GM12878 (cell line): Measurements from ENCODE around the gene INF2. TPM values are rescaled to one million over a fixed set of nuclear protein-coding genes. Genes with fewer than 3 reads are reported as not detected.
A peak's percentile ranks its signal among the peaks of the same experiment; 100 is the strongest.

ENCODE experiments used
- ATAC-seq: fragments of 200-7000 bp; cut with Tn5 transposase; 3 replicates; pipeline ENCODE4 v1.9.1; 2020; ENCODE audit warnings: mild to moderate bottlenecking, moderate library complexity
- BruUV-seq: library from RNA; stranded (reverse); fragments of 400-500 nt; replicated peaks from 2 replicates; lab custom pipeline; 2021; lab: Mats Ljungman, UMichigan
- CTCF ChIA-PET: fragments of 300-600 bp; sonication (Branson Sonifier 250); formaldehyde crosslinking; extraction: SDS; loops from one replicate; lab custom pipeline; 2021; ENCODE audit warnings: inconsistent platforms; lab: Yijun Ruan, JAX
- POLR2A ChIA-PET: fragments of 350-600 bp; formaldehyde crosslinking; extraction: SDS; loops from one replicate; lab custom pipeline; 2021; ENCODE audit warnings: inconsistent platforms; lab: Charles Lee
- RAD21 ChIA-PET: fragments of 300-600 bp; sonication (Branson Sonifier 250); formaldehyde crosslinking; loops from one replicate; lab custom pipeline; 2023; ENCODE audit warnings: antibody characterized with exemption; ENCODE audit not compliant: unreplicated experiment; lab: Charles Lee
- SMC1A ChIA-PET: fragments of 300-600 bp; sonication (Branson Sonifier 250); formaldehyde crosslinking; loops from one replicate; lab custom pipeline; 2023; ENCODE audit not compliant: unreplicated experiment, uncharacterized antibody; lab: Charles Lee
- DNase-seq: peaks from one replicate; pipeline ENCODE4 v3.0.0-alpha.2; 2011; ENCODE audit warnings: low read depth, low spot score
- FAIRE-seq: peaks from 3 replicates; lab custom pipeline; 2011; peaks lifted over from hg19 to GRCh38; lab: Jason Lieb, UNC
- H2AFZ ChIP-seq: 2 replicates; pipeline ENCODE4 v1.6.0; 2011; ENCODE audit warnings: low read depth, low read length, control low read depth; ENCODE audit not compliant: control insufficient read depth
- H3K27ac ChIP-seq: 2 replicates; pipeline ENCODE4 v1.5.1; 2011; ENCODE audit warnings: control low read depth; ENCODE audit not compliant: control insufficient read depth, insufficient read depth
- H3K27me3 ChIP-seq, 2 experiments: replicated peaks in 1 of 2; 2 replicates each; pipeline versions ENCODE4 v1.6.0 to v1.6.1; 2011; ENCODE audit warnings: low read length in 1 of 2; ENCODE audit not compliant: control insufficient read depth in 2 of 2, insufficient read depth in 2 of 2
- H3K36me3 ChIP-seq, 2 experiments: 2 replicates each; pipeline ENCODE4 v1.5.1; 2011; ENCODE audit warnings: low read length in 1 of 2; ENCODE audit not compliant: control insufficient read depth in 2 of 2, insufficient read depth in 2 of 2
- H3K4me1 ChIP-seq: 2 replicates; pipeline ENCODE4 v1.6.1; 2011; ENCODE audit warnings: mild to moderate bottlenecking, low read length, moderate library complexity, mixed read lengths; ENCODE audit not compliant: control insufficient read depth, insufficient read depth
- H3K4me2 ChIP-seq: 2 replicates; pipeline ENCODE4 v1.6.0; 2011; ENCODE audit warnings: control low read depth; ENCODE audit not compliant: control insufficient read depth, insufficient read depth
- H3K4me3 ChIP-seq: fragments of 200-600 bp; sonication (generic); 2 replicates; pipeline ENCODE4 v1.5.1; 2016
- H3K79me2 ChIP-seq: 2 replicates; pipeline ENCODE4 v1.6.0; 2011; ENCODE audit warnings: low read length; ENCODE audit not compliant: control insufficient read depth, insufficient read depth
- H3K9ac ChIP-seq: 2 replicates; pipeline ENCODE4 v1.8.0; 2011; ENCODE audit warnings: low read length, control low read depth, mixed read lengths; ENCODE audit not compliant: control insufficient read depth, insufficient read depth
- H3K9me3 ChIP-seq: replicated peaks from 3 replicates; pipeline ENCODE4 v1.5.1; 2011; ENCODE audit warnings: mild to moderate bottlenecking, low read length; ENCODE audit not compliant: control insufficient read depth, insufficient read depth
- H4K20me1 ChIP-seq: 2 replicates; pipeline ENCODE4 v1.6.0; 2011; ENCODE audit not compliant: control insufficient read depth, insufficient read depth
- CHD2 ChIP-seq: IDR thresholded peaks from 2 replicates; pipeline ENCODE4 v1.6.1; 2011; ENCODE audit warnings: low read depth, low read length, improper control_type of control experiment, borderline replicate concordance
- E2F8 ChIP-seq: fragments of 450-650 bp; IDR thresholded peaks from 2 replicates; pipeline ENCODE4 v1.6.1; 2018; ENCODE audit warnings: mild to moderate bottlenecking, low read depth, moderate library complexity; ENCODE audit not compliant: partially characterized antibody
- EZH2 ChIP-seq: IDR thresholded peaks from 2 replicates; pipeline ENCODE4 v1.6.1; 2012; ENCODE audit warnings: low read depth, mild to moderate bottlenecking, control low read depth, inconsistent platforms, low read length, borderline replicate concordance; ENCODE audit not compliant: control insufficient read depth
- HSF1 ChIP-seq: fragments of 150-350 bp; IDR thresholded peaks from 2 replicates; pipeline ENCODE4 v1.6.1; 2014; ENCODE audit warnings: mild to moderate bottlenecking, low read depth, low read length
- RFX5 ChIP-seq: IDR thresholded peaks from 2 replicates; pipeline ENCODE4 v1.6.1; 2011; ENCODE audit warnings: low read depth, low read length, improper control_type of control experiment
- USF2 ChIP-seq: IDR thresholded peaks from 2 replicates; pipeline ENCODE4 v1.6.1; 2011; ENCODE audit warnings: low read depth, low read length, improper control_type of control experiment, borderline replicate concordance
- WGBS: methylation state at CpG from one replicate; pipeline ENCODE4 v1.1.6; 2016; ENCODE audit warnings: low lambda C conversion rate; ENCODE audit not compliant: insufficient replicate concordance, insufficient coverage; ENCODE audit errors: missing lambda C conversion rate; 5-methylcytosine and 5-hydroxymethylcytosine counted together
- in situ Hi-C: fragments of 300-500 bp; cut with MboI; formaldehyde crosslinking; loops from 9 replicates; pipeline ENCODE4 v1.14.3; 2018; ENCODE audit warnings: mixed read lengths
- intact Hi-C: fragments of 100-400 bp; cut with micrococcal nuclease; formaldehyde crosslinking; loops from one replicate; pipeline ENCODE4 v1.14.2; 2022; ENCODE audit not compliant: unreplicated experiment
- polyA plus RNA-seq, 11 experiments: library from polyadenylated mRNA; depleted of rRNA in 4 of 11; unstranded in 6 of 11; stranded (reverse) in 5 of 11; fragments of >200 nt; fragmentation: Nextera tagmentation in 4 of 11; fragmentation: Illumina TruSeq in 1 of 11; extraction: Ambion mirVana in 4 of 11; extraction: Trizol in 1 of 11; gene quantifications; 1 replicate in 1 of 11; 2 replicates in 10 of 11; pipeline versions ENCODE4 v1.2.1 to v1.2.3, GENCODE V29; 2011 to 2016; ENCODE audit warnings: inconsistent platforms in 2 of 11, missing spikeins in 2 of 11, low read depth in 1 of 11
- total RNA-seq, 4 experiments: library from RNA; depleted of rRNA in 3 of 4; stranded (reverse); fragments of >200 nt in 3 of 4; fragmentation: Illumina TruSeq in 1 of 4; extraction: Trizol in 1 of 4; gene quantifications; 2 replicates each; pipeline versions ENCODE4 v1.2.1 to v1.2.3, GENCODE V29; 2013 to 2021
- TF ChIP-seq, protein P1 (sequence below): fragments of 450-650 bp; IDR thresholded peaks from 2 replicates; pipeline ENCODE4 v1.6.1; 2016; ENCODE audit warnings: mild to moderate bottlenecking, moderate library complexity, borderline replicate concordance

INF2 gene
- total and polyA plus RNA-seq, 10 of the 15 experiments (the other 5 are each of a cell fraction or from before 2014, with no cell fraction given): 0.72 to 43.2 (median 8.3) TPM

DNA sequence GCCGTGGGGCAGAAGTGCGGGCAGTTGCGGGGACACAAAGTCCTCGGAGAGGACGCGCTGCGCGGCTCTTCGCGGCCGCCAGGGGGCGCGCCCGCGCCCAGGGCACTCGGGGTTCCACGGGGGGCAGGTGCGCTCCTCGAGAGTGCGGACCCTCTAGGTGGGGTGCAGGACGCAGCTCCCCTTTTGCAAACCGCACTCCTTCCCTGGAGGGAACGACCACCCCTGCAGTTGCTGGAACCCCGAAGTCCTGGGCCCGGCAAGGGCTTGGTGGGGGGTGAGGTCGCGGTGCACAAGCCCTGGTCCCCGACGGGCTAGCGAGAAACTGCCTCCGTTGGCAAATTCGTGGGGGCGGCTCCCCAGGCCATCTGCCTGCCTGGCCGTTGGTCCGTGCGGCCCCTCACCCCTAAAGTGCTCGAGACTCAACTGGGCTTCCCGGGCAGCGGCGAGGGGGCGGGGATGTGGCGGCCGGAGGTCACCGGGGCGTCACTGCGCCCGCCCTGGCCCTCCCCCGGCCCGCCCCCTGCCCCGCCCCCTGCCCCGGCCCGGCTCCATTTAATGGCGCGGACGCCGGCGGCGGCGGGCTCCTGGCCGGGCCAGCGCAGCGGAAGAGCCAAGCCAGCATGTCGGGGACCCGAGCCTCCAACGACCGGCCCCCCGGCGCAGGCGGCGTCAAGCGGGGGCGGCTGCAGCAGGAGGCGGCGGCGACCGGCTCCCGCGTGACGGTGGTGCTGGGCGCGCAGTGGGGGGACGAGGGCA lies 34.4 kb downstream of the INF2 start, which contains the start of gene ADSS1:
TSS of gene ADSS1 (plus strand) at position 579 of the 756 bp plus-strand sequence. CDS start at position 621, 42 bp downstream.
- CTCF ChIA-PET: interaction anchor here (0.6 to 1.2 kb wide), 2 partner anchors 15 to 102 kb away, joined by 4 to 5 read pairs; no protein-coding TSS in a partner anchor
- Histone ChIP-seq H3K4me1 (no peaks in the 10 kb centered on the region), H3K9me3 (no peaks in the 10 kb centered on the region), H3K4me2 (peak within 1 kb of the TSS; percentile 87), H3K4me3 (peak within 1 kb of the TSS; percentile 73; the same call in 1 of the 2 replicates), H3K79me2 (no peaks in the 10 kb centered on the region), H3K9ac (no peak within 1 kb of the TSS), H3K36me3 (no peaks in the 10 kb centered on the region), H2AFZ (peak within 1 kb of the TSS; percentile 79), H4K20me1 (no peaks in the 10 kb centered on the region), H3K27ac (no peak within 1 kb of the TSS), H3K27me3 (peaks cover 0 to 4% of the 10 kb centered on the region in 2 experiments; a peak in 1 of 4 replicates)
- FAIRE-seq: no peak
- in situ Hi-C loops (no loop called here), intact Hi-C loops (no loop called here)
- BruUV-seq: no TSS peak
- RAD21 ChIA-PET: no interaction called here
- SMC1A ChIA-PET: interaction anchor here (1.2 to 1.3 kb wide), 2 partner anchors 25 to 29 kb away, joined by 3 to 4 read pairs; no protein-coding TSS in a partner anchor
- WGBS: 2% methylated on average over 50 of the region's 82 CpGs
- POLR2A ChIA-PET: no interaction called here
- peak; percentile 90 for ATAC-seq
- DNase-seq: no peak
- TF ChIP-seq RFX5 (no peak), EZH2 (no peak), CHD2 (no peak), HSF1 (no peak), USF2 (no peak), E2F8 (no peak)
- TF ChIP-seq, protein P1, sequence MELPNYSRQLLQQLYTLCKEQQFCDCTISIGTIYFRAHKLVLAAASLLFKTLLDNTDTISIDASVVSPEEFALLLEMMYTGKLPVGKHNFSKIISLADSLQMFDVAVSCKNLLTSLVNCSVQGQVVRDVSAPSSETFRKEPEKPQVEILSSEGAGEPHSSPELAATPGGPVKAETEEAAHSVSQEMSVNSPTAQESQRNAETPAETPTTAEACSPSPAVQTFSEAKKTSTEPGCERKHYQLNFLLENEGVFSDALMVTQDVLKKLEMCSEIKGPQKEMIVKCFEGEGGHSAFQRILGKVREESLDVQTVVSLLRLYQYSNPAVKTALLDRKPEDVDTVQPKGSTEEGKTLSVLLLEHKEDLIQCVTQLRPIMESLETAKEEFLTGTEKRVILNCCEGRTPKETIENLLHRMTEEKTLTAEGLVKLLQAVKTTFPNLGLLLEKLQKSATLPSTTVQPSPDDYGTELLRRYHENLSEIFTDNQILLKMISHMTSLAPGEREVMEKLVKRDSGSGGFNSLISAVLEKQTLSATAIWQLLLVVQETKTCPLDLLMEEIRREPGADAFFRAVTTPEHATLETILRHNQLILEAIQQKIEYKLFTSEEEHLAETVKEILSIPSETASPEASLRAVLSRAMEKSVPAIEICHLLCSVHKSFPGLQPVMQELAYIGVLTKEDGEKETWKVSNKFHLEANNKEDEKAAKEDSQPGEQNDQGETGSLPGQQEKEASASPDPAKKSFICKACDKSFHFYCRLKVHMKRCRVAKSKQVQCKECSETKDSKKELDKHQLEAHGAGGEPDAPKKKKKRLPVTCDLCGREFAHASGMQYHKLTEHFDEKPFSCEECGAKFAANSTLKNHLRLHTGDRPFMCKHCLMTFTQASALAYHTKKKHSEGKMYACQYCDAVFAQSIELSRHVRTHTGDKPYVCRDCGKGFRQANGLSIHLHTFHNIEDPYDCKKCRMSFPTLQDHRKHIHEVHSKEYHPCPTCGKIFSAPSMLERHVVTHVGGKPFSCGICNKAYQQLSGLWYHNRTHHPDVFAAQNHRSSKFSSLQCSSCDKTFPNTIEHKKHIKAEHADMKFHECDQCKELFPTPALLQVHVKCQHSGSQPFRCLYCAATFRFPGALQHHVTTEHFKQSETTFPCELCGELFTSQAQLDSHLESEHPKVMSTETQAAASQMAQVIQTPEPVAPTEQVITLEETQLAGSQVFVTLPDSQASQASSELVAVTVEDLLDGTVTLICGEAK: no peak
